ENCODE results near the gene PCSK5.
"Not testable (repeated sequence)": the region's sequence is repeated elsewhere in the genome, so short reads cannot be mapped to it uniquely, and the experiment has no call there.

Gene PCSK5

GRCh38 chr9:75889977-75890471 lies 449 bp upstream of the PCSK5 start:
- peak in 8 of 14 donors; percentile 50 to 62 (median 57) for DNase-seq

GRCh38 chr9:75891277-75891741 lies 836 bp downstream of the PCSK5 start:
- peak in 7 of 14 donors; percentile 34 to 74 (median 45) for DNase-seq

GRCh38 chr9:75891771-75892215 lies 1.3 kb downstream of the PCSK5 start:
- DNase-seq: peak in 7 of 14 donors; percentile 15 to 56 (median 40)

GRCh38 chr9:75892216-75892911 lies 1.9 kb downstream of the PCSK5 start:
- peak in 9 of 14 donors; percentile 24 to 61 (median 40) for DNase-seq

- no peak for DNase-seq
These were observed 2.6 kb downstream of the PCSK5 start for GRCh38 chr9:75893106-75893505.

- no peak for DNase-seq
These were observed 4.1 kb downstream of the PCSK5 start for GRCh38 chr9:75894566-75894965.

GRCh38 chr9:75895112-75895511 lies 4.6 kb downstream of the PCSK5 start:
- DNase-seq: no peak

GRCh38 chr9:75896193-75896592 lies 5.7 kb downstream of the PCSK5 start:
- DNase-seq: no peak

GRCh38 chr9:75900893-75901524 lies 10.5 kb downstream of the PCSK5 start:
- DNase-seq: not testable (repeated sequence)

- DNase-seq: peak in 2 of 14 donors; percentile 3 to 31
These were observed 13.4 kb downstream of the PCSK5 start for GRCh38 chr9:75903785-75904360.

GRCh38 chr9:75904364-75904763 lies 13.9 kb downstream of the PCSK5 start:
- no peak for DNase-seq

- no peak for DNase-seq
These were observed 16.1 kb downstream of the PCSK5 start for GRCh38 chr9:75906531-75906930.

- DNase-seq: no peak
These were observed 16.9 kb downstream of the PCSK5 start for GRCh38 chr9:75907329-75907728.

- no peak for DNase-seq
These were observed 17.4 kb downstream of the PCSK5 start for GRCh38 chr9:75907923-75908322.

- no peak for DNase-seq
These were observed 19.3 kb downstream of the PCSK5 start for GRCh38 chr9:75909776-75910175.

- no peak for DNase-seq
These were observed 20.3 kb downstream of the PCSK5 start for GRCh38 chr9:75910731-75911130.

GRCh38 chr9:75911390-75911789 lies 20.9 kb downstream of the PCSK5 start:
- DNase-seq: no peak

GRCh38 chr9:75912951-75913350 lies 22.5 kb downstream of the PCSK5 start:
- DNase-seq: no peak

- no peak for DNase-seq
These were observed 23.5 kb downstream of the PCSK5 start for GRCh38 chr9:75914002-75914401.

- no peak for DNase-seq
These were observed 24.5 kb downstream of the PCSK5 start for GRCh38 chr9:75914883-75915452.

- no peak for DNase-seq
These were observed 27.7 kb downstream of the PCSK5 start for GRCh38 chr9:75918154-75918553.

GRCh38 chr9:75918909-75919308 lies 28.4 kb downstream of the PCSK5 start:
- no peak for DNase-seq
